Neural progenitor cell (in vitro differentiated cells): ENCODE results near the gene KARS1.

Experiments
- CTCF ChIP-seq: fragments of 200-600 bp; sonication (generic); IDR thresholded peaks from 2 replicates; pipeline ENCODE4 v1.5.1; 2017; ENCODE audit warnings: antibody characterized with exemption, mild to moderate bottlenecking
- EZH2 ChIP-seq: fragments of 200-600 bp; sonication (generic); IDR thresholded peaks from 2 replicates; pipeline ENCODE4 v1.6.1; 2017; ENCODE audit warnings: antibody characterized with exemption, mild to moderate bottlenecking, moderate library complexity

DNA sequence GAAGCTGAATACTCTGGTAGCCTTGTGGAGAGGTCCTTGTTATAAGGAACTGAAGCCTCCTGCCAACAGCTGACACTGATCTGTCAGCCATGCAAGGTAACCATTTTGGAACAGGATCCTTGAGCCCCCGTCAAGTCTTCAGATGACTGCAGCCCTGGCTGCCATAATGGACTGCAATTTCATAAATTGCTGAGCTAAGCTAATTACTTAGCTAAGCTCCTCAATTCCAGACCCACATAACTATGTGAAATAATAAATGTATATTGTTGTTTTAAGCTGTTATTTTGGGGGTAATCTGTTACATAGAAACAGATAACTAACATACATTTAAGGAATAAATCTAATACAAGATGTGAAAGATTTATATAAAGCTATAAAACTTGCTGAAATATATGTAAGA is 41.0 kb downstream of the KARS1 start:
- TF ChIP-seq CTCF (no peak), EZH2 (no peak)
